Activated T-helper 1 cell treated with Interleukin-2 at 50 U/mL for 16 hours (primary cell): ENCODE measurements around the gene RASGRF2.
"Not testable (repeated sequence)": the region's sequence is repeated elsewhere in the genome, so short reads cannot be mapped to it uniquely, and the experiment has no call there.

Experiments used
- DNase-seq: peaks from one replicate; pipeline ENCODE4 v3.0.0-alpha.2; 2020; ENCODE audit warnings: low read depth

Gene RASGRF2

GRCh38 chr5:80985600-80986228 is 25.6 kb downstream of the RASGRF2 start:
- no peak for DNase-seq

- DNase-seq, result no peak
Observed at GRCh38 chr5:80986382-80986781, 26.2 kb downstream of the RASGRF2 start.

GRCh38 chr5:80987078-80987766 is 27.1 kb downstream of the RASGRF2 start:
- no peak for DNase-seq

- no peak for DNase-seq
Observed at GRCh38 chr5:80988419-80988935, 28.3 kb downstream of the RASGRF2 start.

GRCh38 chr5:80989883-80990282 is 29.7 kb downstream of the RASGRF2 start:
- DNase-seq, result no peak

- DNase-seq, result no peak
Observed at GRCh38 chr5:80990527-80990926, 30.4 kb downstream of the RASGRF2 start.

- DNase-seq, result no peak
Observed at GRCh38 chr5:80990971-80991370, 30.8 kb downstream of the RASGRF2 start.

GRCh38 chr5:80995908-80996307 is 35.7 kb downstream of the RASGRF2 start:
- no peak for DNase-seq

GRCh38 chr5:80998590-80998979 is 38.4 kb downstream of the RASGRF2 start:
- no peak for DNase-seq

GRCh38 chr5:81003811-81004386 is 43.7 kb downstream of the RASGRF2 start:
- no peak for DNase-seq

- DNase-seq, result no peak
Observed at GRCh38 chr5:81005708-81006107, 45.5 kb downstream of the RASGRF2 start.

GRCh38 chr5:81006231-81006630 is 46.1 kb downstream of the RASGRF2 start:
- DNase-seq, result no peak

GRCh38 chr5:81006947-81007636 is 46.9 kb downstream of the RASGRF2 start:
- DNase-seq, result peak; percentile 25

GRCh38 chr5:81007637-81008027 is 47.5 kb downstream of the RASGRF2 start:
- no peak for DNase-seq

- DNase-seq, result no peak
Observed at GRCh38 chr5:81010336-81011169, 50.4 kb downstream of the RASGRF2 start.

- no peak for DNase-seq
Observed at GRCh38 chr5:81014348-81014747, 54.2 kb downstream of the RASGRF2 start.

- DNase-seq, result no peak
Observed at GRCh38 chr5:81016116-81016515, 56.0 kb downstream of the RASGRF2 start.

- DNase-seq, result no peak
Observed at GRCh38 chr5:81017320-81017719, 57.2 kb downstream of the RASGRF2 start.

- not testable (repeated sequence) for DNase-seq
Observed at GRCh38 chr5:81018608-81019007, 58.4 kb downstream of the RASGRF2 start.

- no peak for DNase-seq
Observed at GRCh38 chr5:81019748-81020147, 59.6 kb downstream of the RASGRF2 start.

- DNase-seq, result no peak
Observed at GRCh38 chr5:81020478-81021167, 60.5 kb downstream of the RASGRF2 start.
